K562 (cell line): ENCODE data around the gene ZMYND19. TPM values are rescaled to one million over a fixed set of nuclear protein-coding genes. Genes with fewer than 3 reads are reported as not detected.

Experiments
- ATAC-seq: fragments of 200-7000 bp; cut with Tn5 transposase; 3 replicates; pipeline ENCODE4 v1.9.1; 2020; ENCODE audit warnings: moderate library complexity
- BruUV-seq: library from RNA; stranded (reverse); fragments of 400-500 nt; replicated peaks from 2 replicates; lab custom pipeline; 2021; lab: Mats Ljungman, UMichigan
- CTCF ChIA-PET: fragments of 300-600 bp; formaldehyde crosslinking; extraction: SDS; loops from one replicate; lab custom pipeline; 2021; ENCODE audit warnings: low intra/inter-chr PET ratio; lab: Yijun Ruan, JAX
- POLR2A ChIA-PET: fragments of 300-600, 350-650 bp; sonication (Branson Sonifier 250); formaldehyde crosslinking; extraction: SDS; loops from one replicate; lab custom pipeline; 2021; ENCODE audit warnings: antibody characterized with exemption, inconsistent platforms; lab: Yijun Ruan, JAX
- DNase-seq, 4 experiments: peaks; one replicate each; pipeline versions ENCODE4 v3.0.0 to v3.0.0-alpha.2; 2011 to 2018; ENCODE audit warnings: low spot score in 3 of 4, mixed read lengths in 3 of 4; ENCODE audit errors: extremely low read depth in 1 of 4
- FAIRE-seq: peaks from 2 replicates; lab custom pipeline; 2011; peaks lifted over from hg19 to GRCh38; lab: Jason Lieb, UNC
- H2AFZ ChIP-seq: 2 replicates; pipeline ENCODE4 v1.6.0; 2011; ENCODE audit warnings: low read depth, low read length, control low read depth, inconsistent platforms
- H3K27ac ChIP-seq: fragments of 200-600 bp; 3 replicates; pipeline ENCODE4 v1.8.0; 2011; ENCODE audit warnings: low read depth, mild to moderate bottlenecking, control low read depth, inconsistent platforms, low read length, moderate library complexity, mixed read lengths; ENCODE audit errors: extremely low read depth
- H3K27me3 ChIP-seq, 2 experiments: fragments of 300-600 bp in 1 of 2; 2 replicates in 1 of 2; 3 replicates in 1 of 2; pipeline versions ENCODE4 v1.6.0 to v1.8.0; 2011; ENCODE audit warnings: inconsistent platforms in 2 of 2, low read length in 2 of 2, mild to moderate bottlenecking in 1 of 2, mixed read lengths in 1 of 2, moderate library complexity in 1 of 2; ENCODE audit not compliant: control insufficient read depth in 2 of 2, insufficient read depth in 2 of 2
- H3K36me3 ChIP-seq: fragments of 300-600 bp; 3 replicates; pipeline ENCODE4 v1.8.0; 2011; ENCODE audit warnings: mild to moderate bottlenecking, low read length, inconsistent platforms; ENCODE audit not compliant: control insufficient read depth, insufficient read depth
- H3K4me1 ChIP-seq, 2 experiments: fragments of 200-600 bp in 1 of 2; replicated peaks in 1 of 2; 2 replicates in 1 of 2; 3 replicates in 1 of 2; pipeline versions ENCODE4 v1.5.1 to v1.8.0; 2011; ENCODE audit warnings: inconsistent platforms in 2 of 2, low read length in 2 of 2, mild to moderate bottlenecking in 1 of 2, mixed read lengths in 1 of 2, moderate library complexity in 1 of 2; ENCODE audit not compliant: control insufficient read depth in 2 of 2, insufficient read depth in 2 of 2
- H3K4me2 ChIP-seq: 2 replicates; pipeline ENCODE4 v1.6.1; 2011; ENCODE audit warnings: low read length, control low read depth, inconsistent platforms, mixed read lengths; ENCODE audit not compliant: insufficient read depth
- H3K4me3 ChIP-seq: fragments of 200-600 bp; sonication (generic), shearing (Covaris generic); 2 replicates; pipeline ENCODE4 v1.5.1; 2016; ENCODE audit warnings: control low read depth, inconsistent platforms
- H3K79me2 ChIP-seq: fragments of 200-600 bp; 3 replicates; pipeline ENCODE4 v1.8.0; 2011; ENCODE audit warnings: low read length, inconsistent platforms; ENCODE audit not compliant: control insufficient read depth, insufficient read depth
- H3K9ac ChIP-seq, 2 experiments: 2 replicates each; pipeline versions ENCODE4 v1.6.0 to v1.6.1; 2011; ENCODE audit warnings: low read depth in 2 of 2, low read length in 2 of 2, control low read depth in 1 of 2, inconsistent platforms in 1 of 2, mild to moderate bottlenecking in 1 of 2, mixed read lengths in 1 of 2; ENCODE audit not compliant: insufficient read depth in 1 of 2
- H3K9me1 ChIP-seq: one replicate; pipeline ENCODE4 v1.6.0; 2011; ENCODE audit warnings: inconsistent platforms, mild to moderate bottlenecking, low read length, moderate library complexity; ENCODE audit not compliant: control insufficient read depth, insufficient read depth
- H3K9me3 ChIP-seq: replicated peaks from 2 replicates; pipeline ENCODE4 v1.5.1; 2011; ENCODE audit warnings: low read depth, low read length, inconsistent platforms; ENCODE audit not compliant: control insufficient read depth, insufficient read depth
- H4K20me1 ChIP-seq: replicated peaks from 2 replicates; pipeline ENCODE4 v1.6.1; 2011; ENCODE audit warnings: low read length, inconsistent platforms, mixed read lengths; ENCODE audit not compliant: control insufficient read depth, insufficient read depth
- CBX1 ChIP-seq: sonication (generic); IDR thresholded peaks from 2 replicates; pipeline ENCODE4 v1.6.1; 2016; ENCODE audit warnings: antibody characterized with exemption, low read depth, mild to moderate bottlenecking
- ETS1 ChIP-seq: conservative IDR thresholded peaks from 2 replicates; pipeline ENCODE4 v1.6.1; 2011; ENCODE audit warnings: low read depth, mild to moderate bottlenecking, low read length; ENCODE audit not compliant: control insufficient read depth
- MAZ ChIP-seq, 2 experiments: fragments of 450-650 bp in 1 of 2; sonication (generic) in 1 of 2; formaldehyde crosslinking; IDR thresholded peaks in 1 of 2; conservative IDR thresholded peaks in 1 of 2; 2 replicates each; pipeline versions ENCODE4 v1.4.0 to v1.5.0; 2020; ENCODE audit warnings: mild to moderate bottlenecking in 1 of 2, missing genetic modification reagents in 1 of 2
- NFE2 ChIP-seq: IDR thresholded peaks from 2 replicates; pipeline ENCODE4 v1.6.1; 2014; ENCODE audit warnings: antibody characterized with exemption, low read depth
- NKRF ChIP-seq: fragments of 450-650 bp; IDR thresholded peaks from 2 replicates; pipeline ENCODE4 v1.6.1; 2016; ENCODE audit warnings: borderline replicate concordance
- RFX1 ChIP-seq: fragments of 450-650 bp; IDR thresholded peaks from 2 replicates; pipeline ENCODE4 v1.6.1; 2016; ENCODE audit warnings: mild to moderate bottlenecking, moderate library complexity
- TBL1XR1 ChIP-seq, 2 experiments: IDR thresholded peaks; 2 replicates each; pipeline ENCODE4 v1.6.1; 2012; ENCODE audit warnings: improper control_type of control experiment in 2 of 2, low read length in 2 of 2, mild to moderate bottlenecking in 1 of 2
- ZNF584 ChIP-seq: fragments of 200-800 bp; sonication (Bioruptor generic); IDR thresholded peaks from 2 replicates; pipeline ENCODE4 v1.6.1; 2016; ENCODE audit warnings: low read depth, mild to moderate bottlenecking, missing genetic modification characterization, missing compliant biosample characterization
- WGBS: fragments of 100-300 bp; shearing (Covaris generic); methylation state at CpG from one replicate; pipeline ENCODE4 v1.1.6; 2016; ENCODE audit warnings: low coverage, mixed read lengths; ENCODE audit not compliant: insufficient coverage; ENCODE audit errors: missing lambda C conversion rate; 5-methylcytosine and 5-hydroxymethylcytosine counted together
- in situ Hi-C: fragments of 300-500 bp; cut with MboI; formaldehyde crosslinking; loops from 4 replicates; pipeline ENCODE4 v1.15.0; 2018; ENCODE audit warnings: inconsistent platforms, mixed read lengths
- intact Hi-C: fragments of 100-400 bp; cut with micrococcal nuclease; formaldehyde crosslinking; loops from 2 replicates; pipeline ENCODE4 v1.14.2; 2022
- polyA plus RNA-seq, 8 experiments: library from polyadenylated mRNA; depleted of rRNA in 4 of 8; stranded (reverse) in 5 of 8; unstranded in 3 of 8; fragments of >200 nt; fragmentation: Nextera tagmentation in 2 of 8; fragmentation: Illumina TruSeq in 1 of 8; extraction: Ambion mirVana in 2 of 8; extraction: Trizol in 1 of 8; gene quantifications; 2 replicates each; pipeline versions ENCODE4 v1.2.1 to v1.2.3, GENCODE V29; 2011 to 2014; ENCODE audit warnings: inconsistent platforms in 1 of 8, missing spikeins in 1 of 8
- total RNA-seq, 7 experiments: library from RNA; depleted of rRNA in 6 of 7; stranded (reverse); fragments of >200 nt in 6 of 7; fragmentation: Illumina TruSeq in 2 of 7; extraction: Trizol in 2 of 7; gene quantifications; 2 replicates each; pipeline versions ENCODE4 v1.2.1 to v1.2.3, GENCODE V29; 2011 to 2021; ENCODE audit warnings: low replicate concordance in 1 of 7
- TF ChIP-seq, protein P1 (sequence below): fragments of 250-450 bp; sonication (Bioruptor Pico); IDR thresholded peaks from 2 replicates; pipeline ENCODE4 v1.5.0; 2021; ENCODE audit warnings: mild to moderate bottlenecking, borderline replicate concordance

Gene ZMYND19
- total and polyA plus RNA-seq, 9 of the 15 experiments (the other 6 are each of a cell fraction or from before 2014, with no cell fraction given) = 1.0 to 86.7 (median 44.0) TPM

- peak; percentile 56; the same call in 1 of the 2 replicates for TF ChIP-seq NKRF
These were observed 38.1 kb downstream of the ZMYND19 start (continued) for GRCh38 chr9:137552022-137552768.

- Histone ChIP-seq H3K9ac (peak within 1 kb of the TSS; percentile 92 to 99), H2AFZ (peak within 1 kb of the TSS; percentile 76), H3K79me2 (peaks cover 18% of the 10 kb centered on the region), H3K9me1 (no peaks in the 10 kb centered on the region), H3K4me2 (peak within 1 kb of the TSS; percentile 97), H4K20me1 (peaks cover 5% of the 10 kb centered on the region; the same call in 1 of the 2 replicates), H3K36me3 (peaks cover 38% of the 10 kb centered on the region), H3K4me3 (peak within 1 kb of the TSS; percentile 96), H3K27me3 (no peaks in the 10 kb centered on the region), H3K9me3 (no peaks in the 10 kb centered on the region), H3K4me1 (peaks cover 2 to 39% of the 10 kb centered on the region in 2 experiments; a peak in 4 of 5 replicates), H3K27ac (peak within 1 kb of the TSS; percentile 97)
- in situ Hi-C loops = no loop called here
- DNase-seq (peak; percentile 94 to 98 (median 94)), FAIRE-seq (peak; percentile 66), ATAC-seq (peak; percentile 91)
- ChIA-PET POLR2A (interaction anchor here (0.8 to 1.5 kb wide), 10 partner anchors 11 to 274 kb away, joined by 3 to 6 read pairs (median 4); partner anchors contain the start of gene TOR4A), CTCF (interaction anchor here (0.6 kb wide), 2 partner anchors 24 to 28 kb away, joined by 3 to 4 read pairs; no protein-coding TSS in a partner anchor)
- 0% methylated on average over 28 of the region's 106 CpGs for WGBS
- intact Hi-C loops = loop anchor here (10.0 kb wide), 1 partner anchor 123 kb away; no protein-coding TSS in a partner anchor
- BruUV-seq = no TSS peak
- TF ChIP-seq ETS1 (no peak), TBL1XR1 (IDR thresholded peaks at IDR 0.05; ENCODE audit: low read length in 2 of 2) (no peak), ZNF584 (CRISPR knock-in tag) (no peak), RFX1 (no peak), CBX1 (peak; percentile 78; the same call in 1 of the 2 replicates), NFE2 (no peak), MAZ (CRISPR knock-in tag; conservative IDR thresholded peaks at IDR 0.05 in 1 of 2, IDR thresholded peaks at IDR 0.05 in 1 of 2) (peak; percentile 67 to 74; a peak in 3 of 4 replicates)
- TF ChIP-seq, protein P1, sequence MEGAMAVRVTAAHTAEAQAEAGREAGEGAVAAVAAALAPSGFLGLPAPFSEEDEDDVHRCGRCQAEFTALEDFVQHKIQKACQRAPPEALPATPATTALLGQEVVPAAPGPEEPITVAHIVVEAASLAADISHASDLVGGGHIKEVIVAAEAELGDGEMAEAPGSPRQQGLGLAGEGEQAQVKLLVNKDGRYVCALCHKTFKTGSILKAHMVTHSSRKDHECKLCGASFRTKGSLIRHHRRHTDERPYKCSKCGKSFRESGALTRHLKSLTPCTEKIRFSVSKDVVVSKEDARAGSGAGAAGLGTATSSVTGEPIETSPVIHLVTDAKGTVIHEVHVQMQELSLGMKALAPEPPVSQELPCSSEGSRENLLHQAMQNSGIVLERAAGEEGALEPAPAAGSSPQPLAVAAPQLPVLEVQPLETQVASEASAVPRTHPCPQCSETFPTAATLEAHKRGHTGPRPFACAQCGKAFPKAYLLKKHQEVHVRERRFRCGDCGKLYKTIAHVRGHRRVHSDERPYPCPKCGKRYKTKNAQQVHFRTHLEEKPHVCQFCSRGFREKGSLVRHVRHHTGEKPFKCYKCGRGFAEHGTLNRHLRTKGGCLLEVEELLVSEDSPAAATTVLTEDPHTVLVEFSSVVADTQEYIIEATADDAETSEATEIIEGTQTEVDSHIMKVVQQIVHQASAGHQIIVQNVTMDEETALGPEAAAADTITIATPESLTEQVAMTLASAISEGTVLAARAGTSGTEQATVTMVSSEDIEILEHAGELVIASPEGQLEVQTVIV (CRISPR knock-in tag) = no peak
These were observed 38.9 kb downstream of the ZMYND19 start, which contains the start of gene MRPL41 for GRCh38 chr9:137551264-137552021. MRPL41 (plus strand) TSS chr9:137551879; CDS start chr9:137552082, 203 bp downstream.
